H9 (cell line): ENCODE results near the gene CYP27A1. TPM values are rescaled to one million over a fixed set of nuclear protein-coding genes. Genes with fewer than 3 reads are reported as not detected.

ENCODE experiments used
- DNase-seq: peaks from one replicate; pipeline ENCODE4 v3.0.0-alpha.2; 2017
- H2AFZ ChIP-seq: one replicate; pipeline ENCODE4 v1.6.1; 2013; ENCODE audit warnings: mild to moderate bottlenecking, low read length, control low read depth, moderate library complexity
- H2AK5ac ChIP-seq: 2 replicates; pipeline ENCODE4 v1.6.1; 2013; ENCODE audit warnings: low read length, control low read depth, mixed read lengths; ENCODE audit not compliant: insufficient read length
- H2BK120ac ChIP-seq: one replicate; pipeline ENCODE4 v1.6.1; 2013; ENCODE audit warnings: low read depth, mild to moderate bottlenecking, low read length, control low read depth, inconsistent platforms; ENCODE audit not compliant: poor library complexity, severe bottlenecking
- H2BK12ac ChIP-seq: 2 replicates; pipeline ENCODE4 v1.6.1; 2013; ENCODE audit warnings: low read length, control low read depth, mixed read lengths, low read depth; ENCODE audit not compliant: insufficient read length
- H2BK15ac ChIP-seq: 2 replicates; pipeline ENCODE4 v1.6.1; 2013; ENCODE audit warnings: low read depth, low read length, control low read depth
- H2BK20ac ChIP-seq: one replicate; pipeline ENCODE4 v1.6.1; 2013; ENCODE audit warnings: low read depth, mild to moderate bottlenecking, low read length, control low read depth, inconsistent platforms; ENCODE audit not compliant: poor library complexity, severe bottlenecking
- H2BK5ac ChIP-seq: 2 replicates; pipeline ENCODE4 v1.6.1; 2013; ENCODE audit warnings: low read length, control low read depth, mixed read lengths; ENCODE audit not compliant: insufficient read length
- H3K14ac ChIP-seq: 2 replicates; pipeline ENCODE4 v1.6.1; 2013; ENCODE audit warnings: low read length, control low read depth; ENCODE audit not compliant: insufficient read depth
- H3K18ac ChIP-seq: 2 replicates; pipeline ENCODE4 v1.6.1; 2013; ENCODE audit warnings: low read depth, mild to moderate bottlenecking, mixed read lengths, low read length, control low read depth; ENCODE audit not compliant: insufficient read length
- H3K23ac ChIP-seq: 2 replicates; pipeline ENCODE4 v1.6.1; 2013; ENCODE audit warnings: low read length, control low read depth, mixed read lengths, low read depth; ENCODE audit not compliant: insufficient read length
- H3K23me2 ChIP-seq: 2 replicates; pipeline ENCODE4 v1.6.1; 2013; ENCODE audit warnings: low read depth, mild to moderate bottlenecking, mixed read lengths, low read length, control low read depth; ENCODE audit not compliant: insufficient read length, poor library complexity, severe bottlenecking
- H3K27ac ChIP-seq: 2 replicates; pipeline ENCODE4 v1.5.1; 2013; ENCODE audit warnings: low read length, control low read depth, mixed read lengths, low read depth; ENCODE audit not compliant: insufficient read length
- H3K27me3 ChIP-seq: 2 replicates; pipeline ENCODE4 v1.6.1; 2013; ENCODE audit warnings: low read length, control low read depth, inconsistent platforms; ENCODE audit not compliant: insufficient read depth
- H3K4ac ChIP-seq: 2 replicates; pipeline ENCODE4 v1.6.1; 2013; ENCODE audit warnings: low read depth, mild to moderate bottlenecking, control low read depth, inconsistent platforms, low read length, moderate library complexity
- H3K4me1 ChIP-seq: 2 replicates; pipeline ENCODE4 v1.6.1; 2013; ENCODE audit warnings: low read length, control low read depth, inconsistent platforms; ENCODE audit not compliant: insufficient read depth
- H3K4me2 ChIP-seq: 2 replicates; pipeline ENCODE4 v1.6.1; 2013; ENCODE audit warnings: low read length, control low read depth, mixed read lengths; ENCODE audit not compliant: insufficient read length, insufficient read depth
- H3K56ac ChIP-seq: 2 replicates; pipeline ENCODE4 v1.6.1; 2013; ENCODE audit warnings: low read depth, mild to moderate bottlenecking, mixed read lengths, low read length, control low read depth; ENCODE audit not compliant: insufficient read length
- H3K79me1 ChIP-seq: 2 replicates; pipeline ENCODE4 v1.6.1; 2013; ENCODE audit warnings: low read depth, mild to moderate bottlenecking, moderate library complexity, low read length, control low read depth, inconsistent platforms; ENCODE audit not compliant: insufficient read depth, poor library complexity, severe bottlenecking
- H3K79me2 ChIP-seq: 2 replicates; pipeline ENCODE4 v1.6.1; 2013; ENCODE audit warnings: low read length, control low read depth, inconsistent platforms; ENCODE audit not compliant: insufficient read depth
- H3K9ac ChIP-seq: 2 replicates; pipeline ENCODE4 v1.6.1; 2013; ENCODE audit warnings: low read length, control low read depth, mixed read lengths; ENCODE audit not compliant: insufficient read length; ENCODE audit errors: extremely low read depth
- H3K9me3 ChIP-seq: one replicate; pipeline ENCODE4 v1.6.1; 2013; ENCODE audit warnings: low read depth, low read length, inconsistent platforms; ENCODE audit not compliant: control insufficient read depth
- H3T11ph ChIP-seq: one replicate; pipeline ENCODE4 v1.6.1; 2013; ENCODE audit warnings: mild to moderate bottlenecking, low read length, control low read depth, inconsistent platforms
- H4K20me1 ChIP-seq: one replicate; pipeline ENCODE4 v1.6.1; 2013; ENCODE audit not compliant: control insufficient read depth, insufficient read length, insufficient read depth
- H4K5ac ChIP-seq: 2 replicates; pipeline ENCODE4 v1.6.1; 2013; ENCODE audit warnings: low read depth, mild to moderate bottlenecking, mixed read lengths, low read length, control low read depth; ENCODE audit not compliant: insufficient read length
- H4K8ac ChIP-seq: replicated peaks from 2 replicates; pipeline ENCODE4 v1.6.1; 2013; ENCODE audit warnings: low read length, control low read depth, mixed read lengths, low read depth; ENCODE audit not compliant: insufficient read length
- H4K91ac ChIP-seq: 2 replicates; pipeline ENCODE4 v1.6.1; 2013; ENCODE audit warnings: low read depth, mild to moderate bottlenecking, moderate library complexity, mixed read lengths, low read length, control low read depth; ENCODE audit not compliant: insufficient read length
- H3K27ac Mint-ChIP-seq, 3 experiments: 2 replicates in 2 of 3; 3 replicates in 1 of 3; pipeline ENCODE4 v1.8.0; 2020 to 2021; ENCODE audit warnings: mixed read lengths in 3 of 3, mild to moderate bottlenecking in 1 of 3, moderate library complexity in 1 of 3
- H3K27me3 Mint-ChIP-seq: 2 replicates; pipeline ENCODE4 v1.8.0; 2021; ENCODE audit warnings: low read depth, mild to moderate bottlenecking, moderate library complexity, mixed read lengths
- H3K36me3 Mint-ChIP-seq, 3 experiments: 2 replicates in 2 of 3; 3 replicates in 1 of 3; pipeline ENCODE4 v1.8.0; 2020 to 2021; ENCODE audit warnings: low read depth in 3 of 3, mixed read lengths in 3 of 3; ENCODE audit not compliant: insufficient read depth in 1 of 3
- H3K4me1 Mint-ChIP-seq, 2 experiments: 2 replicates each; pipeline ENCODE4 v1.8.0; 2020; ENCODE audit warnings: mixed read lengths in 2 of 2
- H3K4me3 Mint-ChIP-seq, 2 experiments: 2 replicates in 1 of 2; 3 replicates in 1 of 2; pipeline ENCODE4 v1.8.0; 2020 to 2021; ENCODE audit warnings: mild to moderate bottlenecking in 2 of 2, mixed read lengths in 2 of 2, moderate library complexity in 1 of 2
- H3K9me3 Mint-ChIP-seq, 2 experiments: 2 replicates in 1 of 2; 3 replicates in 1 of 2; pipeline ENCODE4 v1.8.0; 2020; ENCODE audit warnings: mild to moderate bottlenecking in 2 of 2, mixed read lengths in 2 of 2, moderate library complexity in 1 of 2
- WGBS: extraction: QIAGEN DNeasy Blood & Tissue Kit; methylation state at CpG from one replicate; pipeline ENCODE4 v1.1.7; 2013; ENCODE audit warnings: missing lambda C conversion rate, low lambda C conversion rate, mixed read lengths; ENCODE audit not compliant: insufficient read length; ENCODE audit errors: extremely low coverage; 5-methylcytosine and 5-hydroxymethylcytosine counted together
- total RNA-seq: library from RNA; stranded (reverse); gene quantifications from 2 replicates; pipeline ENCODE4 v1.2.1, GENCODE V29; 2021
- TF ChIP-seq, protein P1 (sequence below): fragments of 200-600 bp; sonication (generic); conservative IDR thresholded peaks from 3 replicates; pipeline ENCODE4 v1.8.0; 2021; ENCODE audit warnings: antibody characterized with exemption, mild to moderate bottlenecking

The CYP27A1 gene
- total RNA-seq, 1 experiment from 2014 or later, result 3.1 TPM

DNA sequence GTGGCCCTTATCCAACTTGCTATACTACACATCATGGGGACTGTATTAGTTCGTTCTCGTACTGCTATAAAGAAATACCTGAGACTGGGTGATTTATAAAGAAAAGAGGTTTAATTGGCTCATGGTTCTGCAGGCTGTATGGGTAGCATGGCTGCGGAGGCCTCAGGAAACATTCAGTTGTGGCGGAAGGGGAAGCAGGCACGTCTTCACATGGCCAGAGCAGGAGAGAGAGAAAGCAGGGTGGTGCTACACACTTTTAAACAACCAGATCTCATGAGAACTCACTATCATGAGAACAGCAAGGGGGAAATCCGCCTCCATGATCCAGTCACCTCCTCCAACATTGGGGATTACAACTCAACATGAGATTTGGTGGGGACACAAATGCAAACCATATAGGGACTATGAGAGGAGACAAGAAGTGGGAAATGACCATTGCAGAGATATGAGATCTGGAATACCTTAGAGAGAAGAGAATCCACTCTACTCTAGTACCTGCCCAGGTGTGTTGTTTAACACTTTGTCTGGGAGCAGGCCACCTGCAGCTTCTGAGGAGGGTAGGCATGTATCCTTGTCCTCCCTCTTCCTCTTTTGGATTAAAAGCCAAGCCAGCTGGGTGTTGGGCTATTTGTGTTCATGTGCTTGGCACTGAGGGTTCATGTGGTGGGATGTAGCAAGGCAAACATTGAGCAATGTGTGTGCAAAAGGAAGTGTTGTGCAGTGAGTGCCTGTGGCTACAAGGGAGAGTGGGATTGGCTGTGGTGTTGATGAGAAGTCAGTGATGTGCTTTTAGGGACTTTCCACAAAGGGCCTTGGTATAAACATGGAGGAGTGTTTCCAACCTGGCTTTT lies 48.6 kb upstream of the CYP27A1 start:
- H2BK20ac ChIP-seq, result no peak overlapping the region
- no peak overlapping the region for H3K9ac ChIP-seq
- no peaks in the 10 kb centered on the region for H3K27me3 Mint-ChIP-seq
- no peak overlapping the region for H2BK120ac ChIP-seq
- TF ChIP-seq, protein P1, sequence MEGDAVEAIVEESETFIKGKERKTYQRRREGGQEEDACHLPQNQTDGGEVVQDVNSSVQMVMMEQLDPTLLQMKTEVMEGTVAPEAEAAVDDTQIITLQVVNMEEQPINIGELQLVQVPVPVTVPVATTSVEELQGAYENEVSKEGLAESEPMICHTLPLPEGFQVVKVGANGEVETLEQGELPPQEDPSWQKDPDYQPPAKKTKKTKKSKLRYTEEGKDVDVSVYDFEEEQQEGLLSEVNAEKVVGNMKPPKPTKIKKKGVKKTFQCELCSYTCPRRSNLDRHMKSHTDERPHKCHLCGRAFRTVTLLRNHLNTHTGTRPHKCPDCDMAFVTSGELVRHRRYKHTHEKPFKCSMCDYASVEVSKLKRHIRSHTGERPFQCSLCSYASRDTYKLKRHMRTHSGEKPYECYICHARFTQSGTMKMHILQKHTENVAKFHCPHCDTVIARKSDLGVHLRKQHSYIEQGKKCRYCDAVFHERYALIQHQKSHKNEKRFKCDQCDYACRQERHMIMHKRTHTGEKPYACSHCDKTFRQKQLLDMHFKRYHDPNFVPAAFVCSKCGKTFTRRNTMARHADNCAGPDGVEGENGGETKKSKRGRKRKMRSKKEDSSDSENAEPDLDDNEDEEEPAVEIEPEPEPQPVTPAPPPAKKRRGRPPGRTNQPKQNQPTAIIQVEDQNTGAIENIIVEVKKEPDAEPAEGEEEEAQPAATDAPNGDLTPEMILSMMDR, result no peak
- H3T11ph ChIP-seq, result no peak overlapping the region
- no peak overlapping the region for H3K23ac ChIP-seq
- H3K4me2 ChIP-seq, result no peak overlapping the region
- H3K14ac ChIP-seq, result peak overlapping the region; percentile 1; the same call in 1 of the 2 replicates
- no peak overlapping the region for H4K8ac ChIP-seq
- no peaks in the 10 kb centered on the region for H3K23me2 ChIP-seq
- no peak overlapping the region for H3K27ac ChIP-seq
- H4K91ac ChIP-seq, result no peak overlapping the region
- H2BK12ac ChIP-seq, result no peak overlapping the region
- no CpG with 5 or more reads among the region's 6 CpGs for WGBS
- H3K9me3 ChIP-seq, result no peaks in the 10 kb centered on the region
- no peaks in the 10 kb centered on the region for H3K27me3 ChIP-seq
- peaks cover 6% of the 10 kb centered on the region for H3K79me1 ChIP-seq
- H4K5ac ChIP-seq, result no peak overlapping the region
- no peak overlapping the region for H2BK15ac ChIP-seq
- peaks cover 22 to 27% of the 10 kb centered on the region in 2 experiments for H3K4me1 Mint-ChIP-seq
- H3K4me3 Mint-ChIP-seq, result no peak overlapping the region
- H2BK5ac ChIP-seq, result no peak overlapping the region
- H4K20me1 ChIP-seq, result no peaks in the 10 kb centered on the region
- H3K9me3 Mint-ChIP-seq, result peaks cover 0 to 1% of the 10 kb centered on the region in 2 experiments; a peak in 1 of 5 replicates
- no peak overlapping the region for H2AK5ac ChIP-seq
- peaks cover 11% of the 10 kb centered on the region for H3K4me1 ChIP-seq
- peaks cover 15% of the 10 kb centered on the region; the same call in 1 of the 2 replicates for H3K79me2 ChIP-seq
- H2AFZ ChIP-seq, result no peak overlapping the region
- peak overlapping the region in 2 of 3 experiments; percentile 90 to 92; a peak in 5 of 7 replicates for H3K27ac Mint-ChIP-seq
- H3K36me3 Mint-ChIP-seq, result peaks cover 15 to 42% (median 22%) of the 10 kb centered on the region in 3 experiments; a peak in 6 of 7 replicates
- H3K56ac ChIP-seq, result no peak overlapping the region
- no peak overlapping the region for H3K4ac ChIP-seq
- no peak for DNase-seq
- H3K18ac ChIP-seq, result no peak overlapping the region
